Peyer's patch (tissue), 4 donors: ENCODE data around the gene SERTAD4.

ENCODE experiments used
- POLR2A ChIP-seq, 2 donors: fragments of 450-650 bp; IDR thresholded peaks; one replicate each; pipeline ENCODE4 v1.5.1; 2017; ENCODE audit warnings: antibody characterized with exemption in 2 of 2, mild to moderate bottlenecking in 2 of 2, moderate library complexity in 2 of 2
- TF ChIP-seq, protein P1 (sequence below), 6 experiments: fragments of 450-650 bp in 4 of 6; fragments of 200-600 bp in 2 of 6; sonication (generic) in 1 of 6; IDR thresholded peaks; one replicate each; pipeline ENCODE4 v1.5.1; 2017 to 2019; ENCODE audit warnings: antibody characterized with exemption in 6 of 6, mild to moderate bottlenecking in 3 of 6, moderate library complexity in 1 of 6

DNA sequence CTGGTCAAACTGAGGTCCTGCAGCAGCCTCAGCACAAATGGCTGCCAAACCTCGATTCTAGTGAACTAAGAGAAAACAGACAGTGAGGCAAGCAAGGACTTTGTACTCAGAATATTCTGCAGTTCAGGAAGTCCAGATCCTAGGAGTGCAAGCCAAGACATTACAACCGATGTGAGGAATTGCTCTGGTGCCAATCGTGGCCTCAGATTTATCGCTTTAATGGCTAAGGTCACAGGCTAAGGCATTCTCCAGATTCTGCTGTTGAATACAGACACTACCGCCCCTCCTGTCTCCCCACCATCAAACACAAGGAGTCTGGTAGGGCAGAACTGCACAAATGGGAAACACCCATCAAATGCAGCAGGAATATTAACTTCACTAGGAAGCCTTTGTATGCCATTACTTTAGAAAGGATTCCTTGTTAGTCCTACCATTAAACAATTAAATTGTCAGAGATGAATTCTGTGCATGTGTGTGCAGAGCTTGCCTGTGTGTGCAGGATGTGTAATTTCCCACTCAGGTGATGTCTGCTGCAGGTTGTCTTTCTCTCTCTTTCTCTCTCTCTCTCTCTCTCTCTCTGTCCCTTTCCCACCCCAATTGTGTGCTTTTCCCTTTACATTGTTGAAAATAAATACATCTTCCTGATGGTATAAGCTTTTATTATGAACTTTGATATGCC lies 9.2 kb upstream of the SERTAD4 start:
- TF ChIP-seq, protein P1, sequence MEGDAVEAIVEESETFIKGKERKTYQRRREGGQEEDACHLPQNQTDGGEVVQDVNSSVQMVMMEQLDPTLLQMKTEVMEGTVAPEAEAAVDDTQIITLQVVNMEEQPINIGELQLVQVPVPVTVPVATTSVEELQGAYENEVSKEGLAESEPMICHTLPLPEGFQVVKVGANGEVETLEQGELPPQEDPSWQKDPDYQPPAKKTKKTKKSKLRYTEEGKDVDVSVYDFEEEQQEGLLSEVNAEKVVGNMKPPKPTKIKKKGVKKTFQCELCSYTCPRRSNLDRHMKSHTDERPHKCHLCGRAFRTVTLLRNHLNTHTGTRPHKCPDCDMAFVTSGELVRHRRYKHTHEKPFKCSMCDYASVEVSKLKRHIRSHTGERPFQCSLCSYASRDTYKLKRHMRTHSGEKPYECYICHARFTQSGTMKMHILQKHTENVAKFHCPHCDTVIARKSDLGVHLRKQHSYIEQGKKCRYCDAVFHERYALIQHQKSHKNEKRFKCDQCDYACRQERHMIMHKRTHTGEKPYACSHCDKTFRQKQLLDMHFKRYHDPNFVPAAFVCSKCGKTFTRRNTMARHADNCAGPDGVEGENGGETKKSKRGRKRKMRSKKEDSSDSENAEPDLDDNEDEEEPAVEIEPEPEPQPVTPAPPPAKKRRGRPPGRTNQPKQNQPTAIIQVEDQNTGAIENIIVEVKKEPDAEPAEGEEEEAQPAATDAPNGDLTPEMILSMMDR (IDR thresholded peaks at IDR 0.05) = no peak
- no peak for TF ChIP-seq POLR2A (IDR thresholded peaks at IDR 0.05)
